ENCODE measurements around the gene GALNT5.

DNA sequence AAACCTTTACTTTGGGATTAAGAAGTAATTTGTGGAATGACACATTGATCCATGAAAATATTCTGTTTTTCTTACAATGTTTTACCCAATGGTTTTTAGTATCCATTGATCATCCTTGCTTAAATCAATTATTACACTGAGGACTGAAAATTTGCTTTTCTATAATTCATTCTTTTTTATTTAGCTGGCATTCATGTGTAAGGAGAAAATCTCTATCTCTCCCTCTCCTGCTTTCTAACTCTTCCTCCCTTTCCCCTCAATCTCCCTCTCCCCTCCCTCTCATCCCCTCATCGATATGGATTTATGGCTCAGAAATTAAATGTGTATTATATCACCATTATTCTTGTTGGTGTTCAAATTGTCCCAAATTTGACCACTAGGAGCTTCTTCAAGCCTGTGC lies 29.7 kb downstream of the GALNT5 start:
- TF ChIP-seq POLR2A (IDR thresholded peaks at IDR 0.05; ENCODE audit: low read depth, low read length) (no peak), GATA2 (IDR thresholded peaks at IDR 0.05; ENCODE audit: insufficient read depth, insufficient read length, low read depth, low read length) (no peak), MYC (IDR thresholded peaks at IDR 0.05; ENCODE audit: low read depth, low read length) (no peak), POLR2AphosphoS5 (IDR thresholded peaks at IDR 0.05; ENCODE audit: insufficient read depth, low read depth, low read length) (no peak), EZH2 (IDR thresholded peaks at IDR 0.05; ENCODE audit: borderline replicate concordance, low read depth, low read length, severe bottlenecking) (no peak), FOS (IDR thresholded peaks at IDR 0.05; ENCODE audit: borderline replicate concordance, insufficient read depth, low read length) (no peak), JUN (IDR thresholded peaks at IDR 0.05; ENCODE audit: borderline replicate concordance, insufficient read depth, insufficient read length, low read depth) (no peak)
- TF ChIP-seq, protein P1, sequence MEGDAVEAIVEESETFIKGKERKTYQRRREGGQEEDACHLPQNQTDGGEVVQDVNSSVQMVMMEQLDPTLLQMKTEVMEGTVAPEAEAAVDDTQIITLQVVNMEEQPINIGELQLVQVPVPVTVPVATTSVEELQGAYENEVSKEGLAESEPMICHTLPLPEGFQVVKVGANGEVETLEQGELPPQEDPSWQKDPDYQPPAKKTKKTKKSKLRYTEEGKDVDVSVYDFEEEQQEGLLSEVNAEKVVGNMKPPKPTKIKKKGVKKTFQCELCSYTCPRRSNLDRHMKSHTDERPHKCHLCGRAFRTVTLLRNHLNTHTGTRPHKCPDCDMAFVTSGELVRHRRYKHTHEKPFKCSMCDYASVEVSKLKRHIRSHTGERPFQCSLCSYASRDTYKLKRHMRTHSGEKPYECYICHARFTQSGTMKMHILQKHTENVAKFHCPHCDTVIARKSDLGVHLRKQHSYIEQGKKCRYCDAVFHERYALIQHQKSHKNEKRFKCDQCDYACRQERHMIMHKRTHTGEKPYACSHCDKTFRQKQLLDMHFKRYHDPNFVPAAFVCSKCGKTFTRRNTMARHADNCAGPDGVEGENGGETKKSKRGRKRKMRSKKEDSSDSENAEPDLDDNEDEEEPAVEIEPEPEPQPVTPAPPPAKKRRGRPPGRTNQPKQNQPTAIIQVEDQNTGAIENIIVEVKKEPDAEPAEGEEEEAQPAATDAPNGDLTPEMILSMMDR (IDR thresholded peaks at IDR 0.05; ENCODE audit: extremely low read depth in 1 of 2, insufficient read depth in 1 of 2, low read depth in 1 of 2, low read length in 2 of 2): no peak
- TF ChIP-seq, protein P2, sequence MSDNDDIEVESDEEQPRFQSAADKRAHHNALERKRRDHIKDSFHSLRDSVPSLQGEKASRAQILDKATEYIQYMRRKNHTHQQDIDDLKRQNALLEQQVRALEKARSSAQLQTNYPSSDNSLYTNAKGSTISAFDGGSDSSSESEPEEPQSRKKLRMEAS (IDR thresholded peaks at IDR 0.05; ENCODE audit: insufficient read depth, insufficient read length): no peak
